HG03469 (cell line): ENCODE results near the gene CLTCL1.
"Not testable (repeated sequence)": the region's sequence is repeated elsewhere in the genome, so short reads cannot be mapped to it uniquely, and the experiment has no call there.

Source experiments
- ATAC-seq: cut with Tn5 transposase; IDR thresholded peaks from one replicate; pipeline ENCODE4 v1.9.1; 2021; ENCODE audit warnings: mild to moderate bottlenecking, moderate library complexity, moderate number of reproducible peaks; ENCODE audit not compliant: unreplicated experiment

CLTCL1 gene

DNA sequence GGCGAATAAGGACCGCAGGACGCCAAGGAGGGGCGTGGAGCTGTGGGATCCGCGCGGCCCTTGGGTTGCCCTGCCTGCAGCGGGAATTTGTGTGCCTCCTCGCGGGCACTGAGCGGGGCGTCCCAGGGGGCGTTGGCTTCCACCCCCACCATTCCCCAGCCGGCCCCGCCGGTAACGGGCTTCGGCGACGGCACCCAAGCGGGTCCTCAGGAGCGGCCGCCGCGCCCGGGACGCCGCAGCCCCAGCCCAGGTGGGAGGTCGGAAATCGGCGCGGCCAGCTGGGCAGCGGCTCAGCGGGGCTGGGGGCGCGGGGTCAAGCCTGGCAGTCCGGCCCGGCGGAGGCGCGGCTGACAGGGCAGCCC, 320 bp downstream of the CLTCL1 start:
- ATAC-seq = no peak

- no peak for ATAC-seq
These were observed 910 bp downstream of the CLTCL1 start for GRCh38 chr22:19290400-19291217.

- ATAC-seq = no peak
These were observed 1.9 kb downstream of the CLTCL1 start for GRCh38 chr22:19289475-19290161.

DNA sequence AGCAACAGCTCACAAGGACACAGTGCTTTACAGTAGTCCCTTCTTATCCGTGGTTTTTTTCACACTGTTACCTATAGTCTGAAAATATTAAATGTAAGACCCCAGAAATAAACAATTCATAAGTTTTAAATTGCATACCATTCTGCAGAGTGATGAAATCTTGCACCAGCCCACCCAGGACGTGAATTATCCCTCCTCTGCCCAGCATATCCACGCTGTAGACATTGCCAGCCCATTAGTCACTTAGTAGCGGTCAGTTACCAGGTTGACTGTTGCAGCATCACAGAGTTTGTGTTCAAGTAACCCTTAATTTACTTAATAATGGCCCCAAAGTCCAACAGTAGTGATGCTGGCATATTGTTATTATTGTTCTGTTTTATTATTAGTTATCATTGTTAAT, 3.6 kb downstream of the CLTCL1 start:
- ATAC-seq = no peak

GRCh38 chr22:19287076-19287707, 4.3 kb downstream of the CLTCL1 start:
- ATAC-seq = no peak

- no peak for ATAC-seq
These were observed 5.7 kb downstream of the CLTCL1 start for GRCh38 chr22:19285831-19286230.

DNA sequence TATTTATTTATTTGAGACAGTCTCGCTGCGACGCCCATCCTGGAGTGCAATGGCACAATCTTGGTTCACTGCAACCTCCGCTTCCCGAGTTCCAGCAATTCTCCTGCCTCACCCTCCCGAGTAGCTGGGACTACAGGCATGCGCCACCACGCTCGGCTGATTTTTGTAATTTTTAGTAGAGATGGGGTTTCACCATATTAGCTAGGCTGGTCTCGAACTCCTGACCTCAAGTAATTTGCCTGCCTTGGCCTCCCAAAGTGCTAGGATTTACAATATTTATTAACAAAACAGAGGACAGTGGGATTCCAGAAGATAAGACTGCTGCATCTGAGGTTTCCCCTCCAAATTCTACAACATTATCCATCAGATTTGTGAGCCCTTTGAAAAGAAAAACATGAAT, 12.4 kb downstream of the CLTCL1 start:
- ATAC-seq = not testable (repeated sequence)

DNA sequence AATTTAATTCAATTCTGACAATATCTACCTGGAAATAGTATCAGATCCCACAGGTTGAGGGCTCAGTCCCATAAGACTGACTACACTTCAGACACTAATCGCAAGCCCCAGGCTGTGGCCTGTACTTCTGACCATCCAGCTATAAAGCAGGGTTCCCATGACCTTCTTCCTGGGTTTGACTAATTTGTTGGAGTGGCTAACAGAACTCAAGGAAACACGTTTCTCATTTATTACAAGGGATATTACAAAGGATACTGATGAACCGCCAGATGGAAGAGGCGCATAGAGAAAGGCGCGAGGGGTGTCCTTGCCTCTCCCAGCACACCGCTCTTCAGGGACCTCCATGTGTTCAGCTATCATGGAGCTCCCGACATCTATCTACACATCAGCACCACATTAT, 13.7 kb downstream of the CLTCL1 start:
- no peak for ATAC-seq

DNA sequence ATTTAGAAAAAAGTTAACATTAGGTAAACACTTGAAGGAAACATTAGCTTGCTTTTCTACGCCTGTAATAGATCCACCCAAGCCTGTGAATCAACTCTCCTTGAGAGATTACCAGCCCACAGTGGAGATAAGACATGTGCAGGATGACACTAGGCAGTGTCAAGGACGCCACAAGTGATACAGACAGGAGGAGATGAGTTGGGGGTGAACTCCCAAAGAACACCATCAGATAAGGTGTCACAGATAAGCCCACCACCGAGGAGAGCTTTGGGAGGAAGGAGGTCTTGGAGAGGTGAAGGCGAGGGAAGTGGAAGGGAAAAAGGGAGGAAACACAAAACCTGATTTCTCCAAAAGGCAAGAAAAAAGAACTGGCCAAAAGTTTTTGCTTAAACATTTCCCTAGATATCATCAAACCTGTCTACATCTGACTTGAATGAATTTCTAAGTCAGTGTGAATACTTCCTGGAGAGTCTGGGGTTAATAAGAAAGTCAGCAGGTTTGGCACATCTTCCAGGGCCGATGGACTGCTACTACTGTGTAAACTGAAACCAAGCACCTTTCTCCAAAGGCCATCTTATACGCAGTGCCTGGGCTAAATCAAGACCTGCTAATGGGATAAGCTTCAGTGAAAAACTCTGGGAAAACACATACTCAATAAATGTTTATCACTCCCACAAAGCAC, 15.5 kb downstream of the CLTCL1 start:
- ATAC-seq = no peak

DNA sequence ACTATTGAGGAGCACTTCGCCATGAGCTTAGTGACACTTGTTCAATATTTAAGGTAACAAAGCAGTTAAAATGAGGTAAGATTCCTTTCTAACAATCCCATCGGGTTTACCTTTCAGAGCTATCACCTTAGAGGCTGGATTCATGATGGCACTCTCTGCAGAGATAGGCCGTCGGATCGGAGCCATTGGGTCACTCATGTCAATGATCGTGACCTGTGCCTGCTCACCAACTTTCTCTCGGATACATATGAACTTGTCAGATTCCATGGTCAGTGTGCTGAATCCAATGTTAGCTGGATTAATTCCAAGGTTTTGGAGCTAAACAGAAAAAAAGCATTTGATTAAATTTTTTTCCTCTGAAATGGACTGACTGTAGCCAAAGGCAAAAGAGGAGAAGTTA, 16.0 kb downstream of the CLTCL1 start:
- ATAC-seq = no peak

- no peak for ATAC-seq
These were observed 16.4 kb downstream of the CLTCL1 start for GRCh38 chr22:19275104-19275503.

- ATAC-seq = no peak
These were observed 19.5 kb downstream of the CLTCL1 start for GRCh38 chr22:19271856-19272535.

DNA sequence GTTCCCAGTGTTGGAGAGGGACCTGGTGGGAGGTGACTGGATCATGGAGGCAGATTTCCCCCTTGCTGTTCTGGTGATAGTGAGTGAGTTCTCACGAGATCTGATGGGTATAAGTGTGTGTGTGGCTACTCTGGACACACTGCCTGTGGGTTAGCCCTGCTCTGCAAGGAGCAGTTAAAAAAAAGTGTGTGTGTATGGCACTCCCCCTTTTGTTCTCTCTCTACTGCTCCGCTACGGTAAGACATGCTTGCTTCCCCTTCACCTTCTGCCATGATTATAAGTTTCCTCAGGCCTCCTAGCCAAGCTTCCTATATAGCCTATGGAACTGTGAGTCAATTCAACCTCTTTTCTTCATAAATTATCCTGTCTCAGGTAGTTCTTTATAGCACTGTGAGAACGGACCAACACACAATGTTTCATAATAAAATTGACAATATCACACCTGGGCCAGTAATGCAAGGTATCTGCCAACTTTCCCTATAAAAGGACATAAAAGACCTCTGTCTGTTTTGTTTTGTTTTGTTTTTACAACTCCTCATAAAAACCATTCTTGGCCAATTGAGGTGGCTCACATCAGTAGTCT, 20.2 kb downstream of the CLTCL1 start:
- ATAC-seq = no peak

DNA sequence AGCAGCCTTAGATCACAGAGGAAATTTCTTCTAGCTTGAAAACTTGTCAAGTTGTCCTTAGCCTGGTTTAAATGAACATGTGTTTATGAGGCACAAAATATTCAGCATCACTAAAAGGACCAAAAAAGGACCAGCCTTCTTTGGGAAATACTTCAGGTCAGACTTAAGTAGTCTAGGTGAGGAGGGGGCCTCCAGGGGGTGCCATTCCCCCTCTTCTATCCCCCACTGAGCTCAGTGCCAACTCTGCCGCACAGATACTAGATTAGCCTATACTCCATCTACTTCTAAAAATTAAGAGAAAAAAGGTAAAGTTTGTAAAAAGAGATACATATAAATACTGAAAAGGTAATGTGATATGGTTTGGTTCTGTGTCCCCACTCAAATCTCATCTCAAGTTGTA, 20.6 kb downstream of the CLTCL1 start:
- ATAC-seq = no peak

GRCh38 chr22:19266547-19267086, 24.9 kb downstream of the CLTCL1 start:
- ATAC-seq = no peak

DNA sequence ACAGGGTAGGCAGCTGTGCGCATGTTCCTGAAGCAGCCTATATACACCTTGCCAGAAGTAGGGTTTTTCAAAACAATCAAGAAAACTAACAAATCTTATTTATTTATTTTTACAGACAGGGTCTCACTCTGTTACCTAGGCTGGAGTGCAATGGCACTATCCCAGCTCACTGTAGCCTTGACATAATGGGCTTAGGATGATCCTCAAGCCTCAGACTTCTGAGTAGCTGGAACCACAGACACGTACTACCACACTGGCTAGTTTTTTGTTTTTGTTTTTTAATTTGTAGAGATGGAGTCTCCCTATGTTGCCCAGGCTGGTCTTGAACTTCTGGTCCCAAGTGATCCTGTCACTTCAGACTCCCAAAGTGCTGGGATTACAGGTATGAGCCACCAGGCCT, 25.7 kb downstream of the CLTCL1 start:
- no peak for ATAC-seq

GRCh38 chr22:19260804-19261203, 30.7 kb downstream of the CLTCL1 start:
- no peak for ATAC-seq

DNA sequence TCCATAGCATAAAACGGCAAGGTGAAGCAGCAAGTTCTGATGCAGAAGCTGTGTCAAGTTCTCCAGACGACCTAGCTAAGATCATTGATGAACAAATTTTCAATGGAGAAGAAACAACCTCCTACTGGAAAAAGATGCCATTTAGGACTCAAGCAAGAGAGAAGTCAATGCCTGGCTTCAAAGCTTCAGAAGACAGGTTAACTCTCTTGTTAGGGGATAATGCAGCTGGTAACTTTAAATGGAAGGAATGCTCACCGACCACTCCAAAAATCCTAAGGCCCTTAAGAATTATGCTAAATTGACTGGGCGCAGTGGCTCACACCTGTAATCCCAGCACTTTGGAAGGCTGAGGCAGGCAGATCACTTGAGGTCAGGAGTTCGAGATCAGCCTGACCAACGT, 31.3 kb downstream of the CLTCL1 start:
- no peak for ATAC-seq

DNA sequence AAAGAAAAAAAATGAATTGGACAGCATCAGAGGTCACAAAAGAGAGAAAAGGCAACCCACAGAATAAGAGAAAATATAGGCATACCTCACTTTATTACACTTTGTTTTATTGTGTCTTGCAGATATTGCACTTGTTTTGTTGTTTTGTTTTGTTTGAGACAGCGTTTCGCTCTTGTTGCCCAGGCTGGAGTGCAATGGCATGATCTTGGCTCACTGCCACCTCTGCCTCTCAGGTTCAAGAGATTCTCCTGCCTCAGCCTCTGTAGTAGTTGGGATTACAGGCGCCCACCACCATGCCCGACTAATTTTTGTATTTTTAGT, 32.6 kb downstream of the CLTCL1 start:
- ATAC-seq = not testable (repeated sequence)

GRCh38 chr22:19258371-19258770, 33.1 kb downstream of the CLTCL1 start:
- ATAC-seq = no peak
